Heart left ventricle (tissue), 16 donors: Measurements from ENCODE around the gene MYCL. TPM values are rescaled to one million over a fixed set of nuclear protein-coding genes. Genes with fewer than 3 reads are reported as not detected.

Experiments used
- ATAC-seq, 4 donors: fragments of 200-7000 bp; cut with Tn5 transposase; one replicate each; pipeline ENCODE4 v1.9.1; 2020 to 2022; ENCODE audit warnings: moderate library complexity in 4 of 4, mild to moderate bottlenecking in 3 of 4, moderate number of reproducible peaks in 1 of 4
- DNase-seq, 5 donors: peaks; one replicate each; pipeline ENCODE4 v3.0.0-alpha.2; 2020
- H3K27ac ChIP-seq, 12 donors: fragments of 200-600 bp; sonication (generic) in 4 of 12; one replicate each; pipeline versions ENCODE4 v1.5.0 to v1.8.0; 2016 to 2022; ENCODE audit warnings: mild to moderate bottlenecking in 2 of 12
- H3K27me3 ChIP-seq, 9 donors: fragments of 200-600 bp; sonication (generic) in 2 of 9; one replicate each; pipeline versions ENCODE4 v1.5.1 to v1.8.0; 2016 to 2022; ENCODE audit warnings: mild to moderate bottlenecking in 3 of 9
- H3K36me3 ChIP-seq, 9 donors: fragments of 200-600 bp; sonication (generic) in 2 of 9; one replicate each; pipeline versions ENCODE4 v1.5.0 to v1.8.0; 2018 to 2022; ENCODE audit warnings: mild to moderate bottlenecking in 2 of 9
- H3K4me1 ChIP-seq, 12 donors: fragments of 200-600 bp; sonication (generic) in 4 of 12; one replicate each; pipeline versions ENCODE4 v1.5.0 to v1.8.0; 2016 to 2022; ENCODE audit warnings: mild to moderate bottlenecking in 3 of 12
- H3K4me3 ChIP-seq, 12 donors: fragments of 200-600 bp; sonication (generic) in 4 of 12; one replicate each; pipeline versions ENCODE4 v1.5.0 to v1.8.0; 2017 to 2022; ENCODE audit warnings: mild to moderate bottlenecking in 9 of 12, moderate library complexity in 4 of 12
- H3K9me3 ChIP-seq, 12 donors: fragments of 200-600 bp; sonication (generic) in 4 of 12; one replicate each; pipeline versions ENCODE4 v1.5.0 to v1.8.0; 2016 to 2022; ENCODE audit warnings: mild to moderate bottlenecking in 1 of 12
- POLR2A ChIP-seq, 2 donors: fragments of 450-650 bp; IDR thresholded peaks; one replicate each; pipeline ENCODE4 v1.6.1; 2017; ENCODE audit warnings: antibody characterized with exemption in 2 of 2, mild to moderate bottlenecking in 2 of 2, moderate library complexity in 2 of 2
- WGBS, 4 donors: extraction: QIAGEN DNeasy Blood & Tissue Kit in 2 of 4; methylation state at CpG; one replicate each; pipeline versions ENCODE4 v1.1.5 to v1.1.7; 2013 to 2018; 5-methylcytosine and 5-hydroxymethylcytosine counted together
- intact Hi-C, 10 donors: fragments of 100-400 bp; cut with DNase I; formaldehyde crosslinking; loops; one replicate each; pipeline versions ENCODE4 v1.11.1 to v1.14.2; 2022
- polyA plus RNA-seq, 2 donors: library from polyadenylated mRNA; stranded (reverse); fragments of 200-250 nt; gene quantifications; one replicate each; pipeline ENCODE4 v1.2.3, GENCODE V29; 2013
- total RNA-seq, 9 donors: library from RNA; depleted of rRNA in 2 of 9; stranded (reverse); fragments of >200 nt in 2 of 9; fragmentation: NEBNext Ultra II Directional in 3 of 9; extraction: Animal tissue kit (Norgen Biotek cat#: 25700) in 3 of 9; gene quantifications; one replicate each; pipeline versions ENCODE4 v1.1.0 to v1.2.4, GENCODE V29; 2016 to 2023
- TF ChIP-seq, protein P1 (sequence below), 12 donors: fragments of 200-600 bp; sonication (generic) in 4 of 12; IDR thresholded peaks; one replicate each; pipeline versions ENCODE4 v1.5.0 to v1.8.0; 2018 to 2022; ENCODE audit warnings: antibody characterized with exemption in 12 of 12, mild to moderate bottlenecking in 5 of 12
- donor health status: ischemic (EF 13 %, LVEDD 7.1; RV severe dilation, severe dysfunction).
- donor health status: healthy with polysubstance abuse.
- donor health status: DM: no; HTN: yes; CAD: no.
- donor health status: DM: no; HTN: no; CAD: no.
- donor health status: ischemic (EF 25% LVEDD 6.9; RV normal size, moderate dysfunction).
- donor health status: ischemic (EF 25% LVEDD 5.7; RV mildly dilated, moderate dysfunction).
- donor health status: healthy.
- donor health status: DM: yes; HTN: yes; CAD: no.
- donor health status: ischemic (EF 35%, LVEDD 5.7; RV mildly dilated, moderate dysfunction).
- donor health status: nonischemic (EF 11% LVEDD 7.7; RV severe dilation, severe dysfunction).
- donor health status: DM: yes; HTN: yes; CAD: no.
- donor health status: PGD.
- donor health status: ischemic (EF 29% LVEDD 5.4; RV normal size, mild dysfunction).
- donor health status: nonischemic (EF 23%, LVEDD 6.1; RV moderate dilation, normal function).

Gene MYCL
- total and polyA plus RNA-seq, 11 donors, result 0.15 to 3.0 (median 0.60) TPM

GRCh38 chr1:39866767-39867166 lies 35.0 kb downstream of the MYCL start:
- ATAC-seq, result no peak
- Histone ChIP-seq H3K4me1 (peaks cover 0 to 5% (median 0%) of the 10 kb centered on the region in 12 donors), H3K9me3 (no peaks in the 10 kb centered on the region), H3K27ac (no peak overlapping the region), H3K27me3 (no peaks in the 10 kb centered on the region), H3K36me3 (no peaks in the 10 kb centered on the region), H3K4me3 (no peak overlapping the region)
- no peak for DNase-seq
- intact Hi-C loops, result no loop called here
- 89 to 97% (median 95%) methylated on average over 2 of the region's 2 CpGs for WGBS, 4 donors
- no peak for TF ChIP-seq POLR2A (IDR thresholded peaks at IDR 0.05)
- TF ChIP-seq, protein P1, sequence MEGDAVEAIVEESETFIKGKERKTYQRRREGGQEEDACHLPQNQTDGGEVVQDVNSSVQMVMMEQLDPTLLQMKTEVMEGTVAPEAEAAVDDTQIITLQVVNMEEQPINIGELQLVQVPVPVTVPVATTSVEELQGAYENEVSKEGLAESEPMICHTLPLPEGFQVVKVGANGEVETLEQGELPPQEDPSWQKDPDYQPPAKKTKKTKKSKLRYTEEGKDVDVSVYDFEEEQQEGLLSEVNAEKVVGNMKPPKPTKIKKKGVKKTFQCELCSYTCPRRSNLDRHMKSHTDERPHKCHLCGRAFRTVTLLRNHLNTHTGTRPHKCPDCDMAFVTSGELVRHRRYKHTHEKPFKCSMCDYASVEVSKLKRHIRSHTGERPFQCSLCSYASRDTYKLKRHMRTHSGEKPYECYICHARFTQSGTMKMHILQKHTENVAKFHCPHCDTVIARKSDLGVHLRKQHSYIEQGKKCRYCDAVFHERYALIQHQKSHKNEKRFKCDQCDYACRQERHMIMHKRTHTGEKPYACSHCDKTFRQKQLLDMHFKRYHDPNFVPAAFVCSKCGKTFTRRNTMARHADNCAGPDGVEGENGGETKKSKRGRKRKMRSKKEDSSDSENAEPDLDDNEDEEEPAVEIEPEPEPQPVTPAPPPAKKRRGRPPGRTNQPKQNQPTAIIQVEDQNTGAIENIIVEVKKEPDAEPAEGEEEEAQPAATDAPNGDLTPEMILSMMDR (IDR thresholded peaks at IDR 0.05), result no peak

- no peak for TF ChIP-seq POLR2A (IDR thresholded peaks at IDR 0.05)
- TF ChIP-seq, protein P1 (IDR thresholded peaks at IDR 0.05), result no peak
- ATAC-seq, result no peak
- no peaks in the 10 kb centered on the region for H3K27me3 ChIP-seq
- no peaks in the 10 kb centered on the region for H3K9me3 ChIP-seq
- H3K36me3 ChIP-seq, result no peaks in the 10 kb centered on the region
- H3K4me3 ChIP-seq, result no peak overlapping the region
- no peak overlapping the region for H3K27ac ChIP-seq
- WGBS, 4 donors, result 84 to 90% (median 86%) methylated on average over 1 of the region's 1 CpG
- no peak for DNase-seq
- peaks cover 0 to 5% (median 0%) of the 10 kb centered on the region in 12 donors for H3K4me1 ChIP-seq
- intact Hi-C loops, result no loop called here
These were observed 36.0 kb downstream of the MYCL start for GRCh38 chr1:39865762-39866161.

GRCh38 chr1:39863177-39863576 lies 38.5 kb downstream of the MYCL start:
- intact Hi-C loops, result no loop called here
- no peaks in the 10 kb centered on the region for H3K9me3 ChIP-seq
- no peak overlapping the region for H3K4me3 ChIP-seq
- H3K27ac ChIP-seq, result no peak overlapping the region
- H3K4me1 ChIP-seq, result peaks cover 0 to 5% (median 0%) of the 10 kb centered on the region in 12 donors
- ATAC-seq (no peak), DNase-seq (no peak)
- no peaks in the 10 kb centered on the region for H3K27me3 ChIP-seq
- TF ChIP-seq, protein P1 (IDR thresholded peaks at IDR 0.05), result no peak
- TF ChIP-seq POLR2A (IDR thresholded peaks at IDR 0.05), result no peak
- no peaks in the 10 kb centered on the region for H3K36me3 ChIP-seq
- 87 to 95% (median 94%) methylated on average over 5 of the region's 5 CpGs for WGBS, 4 donors

DNA sequence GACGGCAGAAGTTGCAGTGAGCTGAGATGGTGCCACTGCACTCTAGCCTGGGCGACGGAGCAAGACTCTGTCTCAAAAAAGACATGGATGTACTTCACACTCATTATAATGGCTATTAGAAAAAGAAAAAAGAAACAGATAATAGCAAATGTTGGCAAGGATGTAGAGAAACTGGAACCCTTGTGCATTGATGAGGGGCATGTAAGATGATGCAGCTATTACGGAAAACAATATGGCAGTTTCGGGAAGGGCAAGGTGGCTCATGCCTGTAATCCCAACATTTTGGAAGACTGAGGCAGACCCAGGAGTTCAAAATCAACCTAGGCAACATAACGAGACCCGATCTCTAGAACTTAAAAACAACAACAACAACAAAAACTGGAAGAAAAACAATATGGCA lies 40.7 kb downstream of the MYCL start:
- intact Hi-C loops, result no loop called here
- H3K27ac ChIP-seq, result no peak overlapping the region
- WGBS, 4 donors, result 95 to 99% (median 97%) methylated on average over 7 of the region's 7 CpGs
- peaks cover 0 to 11% (median 7%) of the 10 kb centered on the region in 9 donors for H3K36me3 ChIP-seq
- DNase-seq (no peak), ATAC-seq (no peak)
- TF ChIP-seq POLR2A (IDR thresholded peaks at IDR 0.05), result no peak
- TF ChIP-seq, protein P1 (IDR thresholded peaks at IDR 0.05), result no peak
- H3K9me3 ChIP-seq, result no peaks in the 10 kb centered on the region
- H3K4me1 ChIP-seq, result peaks cover 0 to 5% (median 0%) of the 10 kb centered on the region in 12 donors
- H3K4me3 ChIP-seq, result no peak overlapping the region
- no peaks in the 10 kb centered on the region for H3K27me3 ChIP-seq
